ENCODE results near the gene PHYKPL. TPM values are rescaled to one million over a fixed set of nuclear protein-coding genes. Genes with fewer than 3 reads are reported as not detected.

PHYKPL gene
- total RNA-seq, 1 donor from 2014 or later = 10.8 TPM

Other genes with a start within 250 kb of the PHYKPL start
- not detected for gene PROP1, start 236.6 kb downstream of the PHYKPL start, total RNA-seq
- gene N4BP3, start 119.3 kb downstream of the PHYKPL start, total RNA-seq = 7.4 TPM
- gene RMND5B, start 101.8 kb downstream of the PHYKPL start, total RNA-seq = 16.7 TPM
- 88.0 TPM for gene NHP2, start 78.9 kb downstream of the PHYKPL start, total RNA-seq
- not detected for gene GMCL2, start 45.4 kb downstream of the PHYKPL start, total RNA-seq
- 44.0 TPM for gene HNRNPAB, start 28.3 kb downstream of the PHYKPL start, total RNA-seq

All from temporal lobe (tissue), 1 donor.